Inferior parietal cortex (tissue), 1 donor: ENCODE data around the gene TPO.

Source experiments
- DNase-seq: peaks from one replicate; pipeline ENCODE4 v3.0.0-alpha.2; 2016; ENCODE audit errors: extremely low spot score

Gene TPO

GRCh38 chr2:1584051-1584531 lies 170.8 kb downstream of the TPO start:
- no peak for DNase-seq

GRCh38 chr2:1584691-1585485 lies 171.6 kb downstream of the TPO start:
- no peak for DNase-seq

- DNase-seq, result no peak
Measured at GRCh38 chr2:1585635-1586034, 172.4 kb downstream of the TPO start.

- no peak for DNase-seq
Measured at GRCh38 chr2:1586251-1586922, 173.1 kb downstream of the TPO start.

- no peak for DNase-seq
Measured at GRCh38 chr2:1586923-1587840, 173.9 kb downstream of the TPO start.

- no peak for DNase-seq
Measured at GRCh38 chr2:1588051-1588977, 175.1 kb downstream of the TPO start.

- DNase-seq, result no peak
Measured at GRCh38 chr2:1588978-1589621, 175.8 kb downstream of the TPO start.

GRCh38 chr2:1590596-1591460 lies 177.6 kb downstream of the TPO start:
- no peak for DNase-seq

- DNase-seq, result no peak
Measured at GRCh38 chr2:1591461-1591770, 178.2 kb downstream of the TPO start.
